ENCODE data around the gene RICTOR.
"Not testable (repeated sequence)": the region's sequence is repeated elsewhere in the genome, so short reads cannot be mapped to it uniquely, and the experiment has no call there.

Gene RICTOR

GRCh38 chr5:39052141-39052540, 22.1 kb downstream of the RICTOR start:
- Histone ChIP-seq H3K4me2 (no peak overlapping the region), H3K27ac (no peak overlapping the region), H3K36me3 (ENCODE audit: insufficient read depth) (no peaks in the 10 kb centered on the region), H3K27me3 (ENCODE audit: insufficient read depth, low read depth) (no peaks in the 10 kb centered on the region), H3K79me2 (ENCODE audit: insufficient read depth, low read depth) (peaks cover 61% of the 10 kb centered on the region; the same call in 1 of the 2 replicates), H3K4me1 (ENCODE audit: low read depth, poor library complexity, severe bottlenecking) (peaks cover 2% of the 10 kb centered on the region), H4K20me1 (ENCODE audit: insufficient read depth) (no peaks in the 10 kb centered on the region), H3K9ac (no peak overlapping the region), H3K4me3 (IDR thresholded peaks at IDR 0.05; ENCODE audit: insufficient read depth, low read depth, low read length) (no peak overlapping the region), H2AFZ (ENCODE audit: low read depth) (no peak overlapping the region)
- no peak for TF ChIP-seq CTCF (conservative IDR thresholded peaks at IDR 0.05; ENCODE audit: low read depth, low read length)

- H3K79me2 ChIP-seq (ENCODE audit: insufficient read depth, low read depth), result peaks cover 46% of the 10 kb centered on the region; the same call in 1 of the 2 replicates
- H3K4me3 ChIP-seq (IDR thresholded peaks at IDR 0.05; ENCODE audit: insufficient read depth, low read depth, low read length), result no peak overlapping the region
- H3K27ac ChIP-seq, result no peak overlapping the region
- no peaks in the 10 kb centered on the region for H3K4me1 ChIP-seq (ENCODE audit: low read depth, poor library complexity, severe bottlenecking)
- no peak overlapping the region for H3K4me2 ChIP-seq
- no peak overlapping the region for H3K9ac ChIP-seq
- 0 out of 2 replicates have a peak, but pooled peaks cover 3% of the 10 kb centered on the region for H4K20me1 ChIP-seq (ENCODE audit: insufficient read depth)
- no peaks in the 10 kb centered on the region for H3K27me3 ChIP-seq (ENCODE audit: insufficient read depth, low read depth)
- no peak for TF ChIP-seq CTCF (conservative IDR thresholded peaks at IDR 0.05; ENCODE audit: low read depth, low read length)
- no peak overlapping the region for H2AFZ ChIP-seq (ENCODE audit: low read depth)
- no peaks in the 10 kb centered on the region for H3K36me3 ChIP-seq (ENCODE audit: insufficient read depth)
These were observed 24.9 kb downstream of the RICTOR start for GRCh38 chr5:39049315-39049714.

- H2AFZ ChIP-seq (ENCODE audit: low read depth), result no peak overlapping the region
- 0 out of 2 replicates have a peak, but pooled peaks cover 3% of the 10 kb centered on the region for H4K20me1 ChIP-seq (ENCODE audit: insufficient read depth)
- H3K4me1 ChIP-seq (ENCODE audit: low read depth, poor library complexity, severe bottlenecking), result no peaks in the 10 kb centered on the region
- H3K4me2 ChIP-seq, result no peak overlapping the region
- TF ChIP-seq CTCF (conservative IDR thresholded peaks at IDR 0.05; ENCODE audit: low read depth, low read length), result no peak
- H3K36me3 ChIP-seq (ENCODE audit: insufficient read depth), result no peaks in the 10 kb centered on the region; the same call in 1 of the 2 replicates
- no peaks in the 10 kb centered on the region for H3K27me3 ChIP-seq (ENCODE audit: insufficient read depth, low read depth)
- H3K27ac ChIP-seq, result no peak overlapping the region
- H3K9ac ChIP-seq, result no peak overlapping the region
- peaks cover 47% of the 10 kb centered on the region; the same call in 1 of the 2 replicates for H3K79me2 ChIP-seq (ENCODE audit: insufficient read depth, low read depth)
- H3K4me3 ChIP-seq (IDR thresholded peaks at IDR 0.05; ENCODE audit: insufficient read depth, low read depth, low read length), result no peak overlapping the region
These were observed 33.3 kb downstream of the RICTOR start for GRCh38 chr5:39040875-39041274.

GRCh38 chr5:39034493-39034892, 39.7 kb downstream of the RICTOR start:
- H3K4me3 ChIP-seq (IDR thresholded peaks at IDR 0.05; ENCODE audit: insufficient read depth, low read depth, low read length); H3K4me1 ChIP-seq (ENCODE audit: low read depth, poor library complexity, severe bottlenecking); H3K27ac ChIP-seq; H3K9ac ChIP-seq; H3K36me3 ChIP-seq (ENCODE audit: insufficient read depth); H3K27me3 ChIP-seq (ENCODE audit: insufficient read depth, low read depth); H4K20me1 ChIP-seq (ENCODE audit: insufficient read depth); H3K4me2 ChIP-seq; H2AFZ ChIP-seq (ENCODE audit: low read depth): not testable (repeated sequence)
- H3K79me2 ChIP-seq (ENCODE audit: insufficient read depth, low read depth), result peaks cover 55% of the 10 kb centered on the region; the same call in 1 of the 2 replicates

GRCh38 chr5:39031041-39031440, 43.2 kb downstream of the RICTOR start:
- Histone ChIP-seq H2AFZ (ENCODE audit: low read depth) (no peak overlapping the region), H3K27ac (no peak overlapping the region), H4K20me1 (ENCODE audit: insufficient read depth) (no peaks in the 10 kb centered on the region), H3K4me2 (no peak overlapping the region), H3K36me3 (ENCODE audit: insufficient read depth) (no peaks in the 10 kb centered on the region), H3K9ac (no peak overlapping the region), H3K27me3 (ENCODE audit: insufficient read depth, low read depth) (no peaks in the 10 kb centered on the region), H3K4me3 (IDR thresholded peaks at IDR 0.05; ENCODE audit: insufficient read depth, low read depth, low read length) (no peak overlapping the region), H3K4me1 (ENCODE audit: low read depth, poor library complexity, severe bottlenecking) (no peaks in the 10 kb centered on the region), H3K79me2 (ENCODE audit: insufficient read depth, low read depth) (peaks cover 65% of the 10 kb centered on the region; the same call in 1 of the 2 replicates)
- no peak for TF ChIP-seq CTCF (conservative IDR thresholded peaks at IDR 0.05; ENCODE audit: low read depth, low read length)
